ENCODE data around the gene AUTS2.

AUTS2 gene

GRCh38 chr7:70383066-70383782 is 784.9 kb downstream of the AUTS2 start:
- no peak for DNase-seq (ENCODE audit: low read depth)

DNA sequence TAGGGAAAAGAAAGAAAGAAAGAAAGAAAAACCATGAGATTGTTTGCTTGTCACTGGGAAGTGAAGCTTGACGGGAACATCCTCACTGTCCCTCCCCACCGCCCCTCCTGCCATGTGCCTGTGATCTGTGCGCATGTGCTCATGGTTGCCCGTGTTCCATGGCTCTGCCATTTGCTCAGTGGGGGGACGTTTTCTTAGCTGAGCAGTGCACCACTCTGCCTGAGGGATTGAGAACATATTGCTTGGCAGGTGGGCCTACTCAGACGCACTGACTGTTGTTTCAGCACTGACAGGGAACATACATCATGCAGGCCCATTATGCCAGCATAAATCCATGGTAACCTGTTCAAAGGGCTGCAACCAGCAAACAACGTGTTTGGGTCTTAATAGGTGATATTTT is 785.7 kb downstream of the AUTS2 start:
- DNase-seq (ENCODE audit: low read depth), result no peak

- DNase-seq (ENCODE audit: low read depth), result no peak
Measured at GRCh38 chr7:70384891-70385290, 786.6 kb downstream of the AUTS2 start.

GRCh38 chr7:70387217-70387616 is 788.9 kb downstream of the AUTS2 start:
- no peak for DNase-seq (ENCODE audit: low read depth)

DNA sequence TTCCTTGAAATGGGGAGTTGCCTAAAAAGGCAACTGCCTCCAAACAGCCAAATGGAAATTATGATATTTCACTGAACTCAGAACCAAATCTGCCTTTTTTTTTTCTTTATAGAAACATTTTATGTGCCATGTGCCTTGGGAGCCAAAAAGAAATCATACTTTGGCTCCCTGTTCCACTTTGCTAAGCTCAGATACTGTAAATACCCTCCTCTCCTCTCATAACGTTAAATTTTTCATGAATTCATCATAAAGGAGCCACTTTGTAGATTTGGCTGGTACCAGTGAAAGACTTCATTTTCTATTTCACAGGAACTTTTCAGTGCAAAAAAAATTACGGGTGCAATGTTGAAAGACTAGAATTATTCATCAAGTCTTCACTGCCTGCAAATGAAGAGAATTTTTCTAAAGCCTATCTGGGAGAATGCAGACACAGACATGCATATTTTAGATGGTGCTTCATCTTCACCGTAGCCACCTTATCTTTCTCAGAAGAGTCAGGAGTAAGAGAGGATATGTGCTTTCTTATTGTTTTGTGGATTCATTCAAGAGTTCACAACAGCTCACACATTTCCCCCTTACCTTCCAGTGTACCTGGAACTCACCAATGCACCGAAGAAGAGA is 791.4 kb downstream of the AUTS2 start:
- DNase-seq (ENCODE audit: low read depth), result no peak

DNA sequence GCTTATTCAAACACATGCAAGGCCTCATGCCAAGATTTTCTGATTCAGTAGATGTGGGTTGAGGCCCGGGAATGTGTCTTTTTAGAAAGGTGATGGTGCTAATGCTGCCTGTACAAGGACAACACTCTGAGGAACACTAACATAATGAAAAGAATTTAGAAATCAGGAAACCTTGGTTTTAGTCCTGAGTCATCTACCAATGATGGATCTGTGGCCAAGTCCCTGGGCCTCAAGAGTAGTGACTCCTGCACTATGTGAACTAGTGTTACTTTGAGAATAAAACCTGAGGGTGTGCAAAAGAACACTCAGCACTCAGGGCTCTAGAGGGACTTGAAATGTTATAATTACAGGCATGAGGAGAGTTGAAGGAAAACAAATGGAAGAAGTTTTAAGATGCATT is 792.0 kb downstream of the AUTS2 start:
- no peak for DNase-seq (ENCODE audit: low read depth)

DNA sequence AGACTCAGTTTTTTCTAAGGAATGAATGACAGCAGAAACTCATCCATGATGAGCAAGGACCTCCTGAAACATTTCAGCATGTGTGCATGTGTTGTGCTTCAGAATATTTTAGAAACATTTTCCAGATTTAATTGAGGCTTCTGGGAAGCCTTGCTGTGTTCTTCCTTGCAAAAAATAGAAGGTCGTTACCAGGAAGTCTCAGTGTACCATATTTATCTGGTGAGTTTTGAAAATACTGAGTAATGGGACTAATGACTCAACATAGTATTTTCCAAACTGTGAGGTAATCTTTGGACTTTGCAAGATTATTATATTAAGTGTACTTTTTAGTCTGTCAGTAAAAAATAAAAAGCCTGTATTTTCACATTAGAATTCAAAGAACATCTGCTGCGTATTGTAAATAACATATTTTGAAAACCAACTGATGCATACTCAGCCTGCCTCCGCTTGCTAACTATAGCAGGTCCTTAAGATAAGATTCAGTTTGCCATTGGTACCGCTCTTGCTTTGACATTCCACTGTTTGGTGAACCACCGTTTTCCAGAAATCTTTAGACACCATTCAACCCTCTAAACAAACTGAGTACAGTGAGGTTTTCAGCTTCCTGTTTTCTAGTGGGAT is 794.1 kb downstream of the AUTS2 start:
- DNase-seq (ENCODE audit: low read depth), result no peak

- no peak for DNase-seq (ENCODE audit: low read depth)
Measured at GRCh38 chr7:70392877-70393435, 794.7 kb downstream of the AUTS2 start.

DNA sequence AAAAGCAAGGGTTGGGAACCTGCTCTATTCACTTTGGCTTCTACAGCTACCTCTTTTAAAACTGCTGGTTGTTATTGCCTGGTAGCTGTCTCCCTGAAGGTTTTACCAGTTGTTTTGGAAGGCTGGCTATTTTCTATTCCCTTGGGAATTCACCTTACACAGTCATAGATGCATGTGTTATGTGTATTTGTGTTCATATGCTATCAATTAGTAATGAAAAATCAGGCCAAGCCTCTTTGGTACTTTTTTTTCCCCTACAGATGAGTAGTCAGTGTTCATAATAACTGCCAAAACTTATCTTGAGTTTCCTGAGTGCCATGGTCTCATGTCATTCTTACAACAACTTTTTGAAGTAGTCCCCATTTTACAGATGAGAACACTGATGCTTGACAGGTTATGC is 795.7 kb downstream of the AUTS2 start:
- DNase-seq (ENCODE audit: low read depth), result no peak

DNA sequence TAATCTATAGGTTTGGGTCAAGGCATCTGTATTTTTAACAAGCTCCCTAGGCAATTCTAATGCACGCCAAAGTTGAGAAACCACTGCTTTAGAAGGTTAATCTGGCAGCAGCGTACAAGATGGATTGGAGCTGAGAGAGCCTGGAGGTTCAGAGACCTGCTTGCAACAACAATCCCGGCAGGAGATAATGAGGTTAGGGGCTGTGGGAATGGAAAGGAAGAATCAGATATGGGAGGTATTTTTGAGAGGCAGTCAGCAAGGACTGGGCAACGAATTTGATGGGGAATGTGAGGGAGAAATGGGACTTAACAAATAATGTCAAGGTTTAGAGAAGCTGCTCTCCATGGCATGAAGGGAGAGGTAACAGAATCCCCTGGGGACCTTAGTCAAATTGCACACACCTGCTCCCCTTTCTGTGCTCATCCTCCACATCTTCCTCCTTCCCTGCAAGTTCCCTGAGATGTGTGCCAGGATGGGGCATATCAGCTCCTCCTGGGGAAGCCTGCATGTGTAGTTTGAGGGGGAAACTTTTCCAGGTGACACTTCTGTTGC is 802.6 kb downstream of the AUTS2 start:
- DNase-seq (ENCODE audit: low read depth), result no peak

- no peak for DNase-seq (ENCODE audit: low read depth)
Measured at GRCh38 chr7:70402069-70402468, 803.8 kb downstream of the AUTS2 start.

- DNase-seq (ENCODE audit: low read depth), result no peak
Measured at GRCh38 chr7:70405241-70405640, 807.0 kb downstream of the AUTS2 start.

DNA sequence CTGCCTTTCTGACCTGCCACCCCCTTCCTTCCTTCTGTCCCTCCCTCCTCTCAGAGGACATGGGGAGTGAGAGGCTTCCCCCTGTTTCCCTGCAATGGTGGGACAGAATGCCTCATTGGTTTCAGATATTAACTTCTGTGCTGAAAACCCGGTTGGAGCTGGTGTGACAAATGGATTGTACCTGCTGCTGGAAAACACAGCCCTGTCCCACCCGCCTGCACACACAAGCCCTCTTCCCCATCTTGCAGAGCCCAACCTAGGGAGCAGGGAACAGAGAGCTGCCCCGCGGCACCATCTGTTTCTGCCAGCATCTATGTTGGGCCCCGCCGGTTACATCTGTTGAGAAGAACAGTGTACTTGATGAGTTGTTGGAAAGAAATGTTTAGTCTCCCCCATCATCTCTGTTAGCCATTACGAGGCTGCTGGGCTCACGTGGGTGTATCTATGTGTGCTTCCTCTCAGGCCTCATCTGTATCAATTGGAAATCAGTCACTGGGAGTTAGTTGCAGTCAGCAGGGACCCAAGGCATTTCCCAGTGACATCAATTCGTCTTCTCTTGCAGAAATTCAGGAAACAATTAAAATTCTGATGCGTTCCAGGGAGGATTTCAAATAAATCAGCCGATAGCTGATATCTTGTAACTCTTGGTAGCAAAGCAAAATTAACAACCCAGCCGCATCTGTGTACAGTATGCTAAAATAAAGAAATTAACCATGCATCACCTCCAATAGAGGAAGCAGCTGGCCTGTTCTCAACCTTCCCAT is 808.1 kb downstream of the AUTS2 start:
- no peak for DNase-seq (ENCODE audit: low read depth)

DNA sequence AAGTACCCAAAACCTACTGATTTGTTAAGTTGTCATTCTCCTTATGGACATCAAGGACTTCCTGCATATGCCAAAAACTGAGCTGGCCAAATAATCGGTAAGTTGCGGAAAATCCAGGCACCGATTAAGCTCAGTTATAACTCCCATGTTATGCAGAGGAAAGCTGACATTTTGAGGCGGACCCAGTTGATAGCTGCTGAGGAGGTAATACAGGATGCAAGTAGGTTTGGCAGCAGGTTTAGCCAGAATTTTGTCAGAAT is 808.6 kb downstream of the AUTS2 start:
- no peak for DNase-seq (ENCODE audit: low read depth)

GRCh38 chr7:70408477-70408876 is 810.2 kb downstream of the AUTS2 start:
- no peak for DNase-seq (ENCODE audit: low read depth)

DNA sequence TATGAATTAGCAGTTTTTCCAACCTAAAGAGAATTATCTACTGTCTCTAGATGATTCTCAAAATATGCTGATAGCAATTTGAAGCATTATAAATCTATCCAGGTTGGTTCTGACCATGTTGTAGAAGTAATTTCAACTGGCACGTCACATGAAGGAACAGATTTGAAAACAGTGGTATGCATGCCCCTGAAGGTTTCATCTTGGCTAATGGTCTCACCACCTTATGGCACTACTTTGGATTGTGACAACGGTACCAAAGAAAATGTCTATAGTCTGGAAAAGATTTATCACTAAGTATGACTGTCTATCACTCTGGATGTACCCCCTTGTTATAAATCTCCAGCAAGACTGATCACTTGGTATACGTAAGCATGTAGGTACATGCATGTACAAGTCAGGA is 810.6 kb downstream of the AUTS2 start:
- no peak for DNase-seq (ENCODE audit: low read depth)

DNA sequence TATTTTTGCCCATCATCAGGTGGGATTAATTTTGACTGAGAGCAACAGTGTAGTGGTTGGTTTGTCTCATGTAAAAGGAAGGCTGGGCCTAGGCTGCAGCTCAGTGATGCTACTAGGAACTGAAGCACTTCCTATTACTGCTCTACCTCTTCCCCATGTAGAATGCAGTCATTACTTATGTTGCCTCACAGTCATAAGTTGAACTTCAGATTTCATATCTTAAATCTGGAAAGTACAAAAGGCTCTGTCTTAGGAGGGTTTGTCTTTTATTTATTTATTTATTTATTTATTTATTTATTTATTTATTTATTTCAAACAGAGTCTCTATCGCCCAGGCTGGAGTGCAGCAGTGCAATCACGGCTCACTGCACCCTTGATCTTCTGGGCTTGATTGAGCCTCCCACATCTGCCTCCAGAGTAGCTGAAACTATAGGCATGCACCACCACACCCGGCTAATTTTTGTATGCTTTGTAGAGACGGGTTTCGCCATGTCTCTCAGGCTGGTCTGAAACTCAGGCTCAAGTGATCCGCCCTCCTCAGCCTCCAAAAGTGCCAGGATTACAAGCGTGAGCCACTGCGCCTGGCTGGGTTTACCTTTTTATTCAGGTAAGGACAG is 812.0 kb downstream of the AUTS2 start:
- DNase-seq (ENCODE audit: low read depth), result no peak

DNA sequence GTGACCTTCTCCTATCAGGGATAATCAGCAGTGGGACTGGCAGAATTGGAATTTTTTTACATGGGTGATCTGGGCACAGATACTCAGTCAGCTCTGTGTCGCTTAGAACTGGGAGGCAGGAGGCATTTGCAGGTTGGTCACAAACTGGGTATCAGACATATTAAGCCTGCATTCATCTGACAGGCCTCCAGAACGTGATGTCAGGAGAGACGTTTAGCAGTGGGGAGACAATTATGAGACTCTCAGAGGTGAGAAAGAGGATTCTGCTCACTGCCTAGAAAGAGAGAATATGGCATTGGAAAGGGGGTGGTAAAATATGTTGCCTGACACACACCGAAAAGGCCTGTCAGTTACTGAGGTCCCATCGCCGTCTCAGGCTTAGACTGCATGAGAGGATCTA is 816.1 kb downstream of the AUTS2 start:
- no peak for DNase-seq (ENCODE audit: low read depth)

- DNase-seq (ENCODE audit: low read depth), result no peak
Measured at GRCh38 chr7:70415179-70415972, 817.1 kb downstream of the AUTS2 start.

DNA sequence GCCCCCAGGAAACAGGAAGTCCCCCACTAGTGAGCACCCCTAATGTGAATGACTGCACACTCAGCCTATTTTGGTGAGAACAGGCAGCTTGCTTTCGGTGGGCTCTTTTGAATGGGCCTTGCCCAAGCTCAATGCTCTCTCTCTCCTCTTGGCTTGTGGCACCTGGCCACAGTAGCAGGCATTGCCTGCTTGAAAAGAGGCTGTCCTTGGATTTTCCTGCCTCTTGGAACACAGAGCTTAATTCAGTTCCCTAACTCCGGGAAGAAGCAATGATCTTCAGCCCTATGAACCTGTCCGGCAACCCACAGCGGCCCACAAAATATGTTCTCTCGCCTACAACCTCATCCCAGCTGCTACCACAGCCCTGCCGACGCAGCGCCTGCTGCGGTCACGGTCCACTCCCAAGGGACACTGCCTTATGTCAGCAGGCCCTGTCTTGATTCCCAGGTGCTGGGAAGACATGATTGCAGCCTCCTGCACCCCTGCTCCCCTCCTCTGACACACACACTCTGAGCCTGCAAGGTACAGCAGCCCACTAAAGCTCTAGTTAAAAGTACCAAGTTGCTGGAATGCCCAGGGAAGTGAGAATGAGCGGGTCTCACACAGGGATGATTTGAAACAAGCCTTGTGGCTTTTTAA is 818.2 kb downstream of the AUTS2 start:
- no peak for DNase-seq (ENCODE audit: low read depth)
